HG03378 (cell line): ENCODE results near the gene AMPH.
"Not testable (repeated sequence)": the region's sequence is repeated elsewhere in the genome, so short reads cannot be mapped to it uniquely, and the experiment has no call there.

Experiments
- ATAC-seq: cut with Tn5 transposase; IDR thresholded peaks from one replicate; pipeline ENCODE4 v1.9.1; 2021; ENCODE audit warnings: mild to moderate bottlenecking, moderate library complexity; ENCODE audit not compliant: unreplicated experiment

Gene AMPH

DNA sequence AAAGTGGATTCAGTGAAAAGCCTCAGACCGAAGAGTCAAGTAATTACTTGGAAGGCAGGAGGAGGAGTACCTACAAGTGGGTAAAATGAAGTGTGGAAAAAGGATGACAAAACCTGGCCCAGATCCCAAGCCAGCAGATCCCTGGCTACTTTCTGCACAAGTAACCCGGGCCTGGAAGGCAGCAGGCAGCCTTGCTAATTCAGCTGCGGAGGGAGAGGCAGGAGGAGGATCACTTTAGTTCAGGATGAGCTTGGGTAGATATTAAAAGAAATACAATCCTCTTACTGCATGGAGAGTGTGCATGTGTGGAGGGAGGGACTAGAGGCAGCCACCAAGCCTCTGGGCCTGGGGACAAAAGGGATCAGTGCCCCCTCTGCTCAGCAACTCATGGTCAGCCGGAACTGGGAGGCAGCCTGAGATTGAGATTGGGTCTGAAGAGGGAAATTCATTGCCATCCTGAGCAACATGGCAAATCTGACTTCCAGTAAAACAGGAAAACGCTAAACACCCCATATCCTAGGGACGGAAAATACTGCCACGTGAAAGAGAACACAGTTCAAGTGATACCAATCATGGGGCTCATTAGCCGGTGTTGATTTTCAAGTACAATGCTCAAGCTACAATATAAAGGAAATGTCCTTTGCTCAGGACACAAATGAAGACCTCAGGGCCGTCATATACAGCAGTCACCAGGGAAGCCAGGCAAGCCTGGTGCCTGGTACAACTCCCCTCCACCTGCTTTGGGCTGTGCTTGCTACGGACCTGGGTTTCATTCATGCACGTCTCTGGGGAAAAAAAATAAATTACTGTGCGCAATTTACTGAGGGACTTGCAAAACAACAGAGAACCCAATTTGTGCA is 1.3 kb downstream of the AMPH start:
- no peak for ATAC-seq

DNA sequence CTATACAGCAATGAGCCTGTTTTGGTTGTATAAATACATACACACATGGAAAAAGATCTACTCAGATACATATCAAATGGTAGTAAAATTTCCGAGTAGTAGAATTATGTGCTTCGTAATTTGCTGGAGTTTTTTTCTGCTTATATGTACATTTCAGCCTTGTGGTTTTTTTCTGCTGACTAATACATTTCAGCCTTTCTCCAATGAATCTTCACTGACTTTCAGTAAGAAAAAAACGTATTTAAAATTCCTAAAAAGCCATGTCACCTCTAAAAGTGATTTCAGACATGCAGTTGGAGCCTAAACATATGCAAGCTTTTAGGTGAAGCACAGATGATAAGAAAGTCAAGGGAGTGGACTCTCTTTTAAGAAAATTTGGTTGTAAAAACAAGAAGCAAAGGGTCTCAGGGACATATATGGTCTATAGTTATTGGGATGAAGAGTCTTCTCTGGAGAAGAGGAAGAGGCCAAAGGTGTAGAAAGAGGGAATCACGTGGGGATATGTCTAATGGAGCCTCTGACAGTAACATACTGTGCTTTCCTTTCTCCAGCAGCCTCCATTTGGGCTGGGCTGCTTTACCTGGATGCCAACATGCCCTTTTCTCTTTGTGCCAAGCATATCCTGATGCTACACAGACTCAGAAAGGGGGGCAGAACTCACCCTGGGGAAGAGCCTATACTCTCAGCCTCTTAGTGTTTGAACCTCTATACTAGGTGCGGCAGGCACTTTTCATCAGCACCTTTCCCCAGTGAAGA is 2.4 kb downstream of the AMPH start:
- no peak for ATAC-seq

DNA sequence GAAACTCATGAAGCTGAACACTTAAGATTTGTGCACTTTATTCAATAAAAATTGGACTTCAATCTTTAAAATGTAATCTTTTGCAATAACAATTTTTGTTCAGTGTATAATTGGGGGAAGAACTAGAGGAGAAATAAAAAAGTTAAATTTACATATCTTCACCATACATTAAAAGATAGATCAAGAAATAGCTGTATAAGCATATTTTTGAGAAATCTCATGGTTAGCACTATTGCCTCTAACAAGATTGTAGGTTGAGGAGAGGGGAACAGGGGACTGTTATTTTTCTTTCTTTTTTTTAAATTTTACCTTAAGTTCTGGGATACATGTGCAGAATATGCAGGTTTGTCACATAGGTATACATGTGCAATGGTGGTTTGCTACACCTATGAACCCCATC is 5.3 kb downstream of the AMPH start:
- no peak for ATAC-seq

DNA sequence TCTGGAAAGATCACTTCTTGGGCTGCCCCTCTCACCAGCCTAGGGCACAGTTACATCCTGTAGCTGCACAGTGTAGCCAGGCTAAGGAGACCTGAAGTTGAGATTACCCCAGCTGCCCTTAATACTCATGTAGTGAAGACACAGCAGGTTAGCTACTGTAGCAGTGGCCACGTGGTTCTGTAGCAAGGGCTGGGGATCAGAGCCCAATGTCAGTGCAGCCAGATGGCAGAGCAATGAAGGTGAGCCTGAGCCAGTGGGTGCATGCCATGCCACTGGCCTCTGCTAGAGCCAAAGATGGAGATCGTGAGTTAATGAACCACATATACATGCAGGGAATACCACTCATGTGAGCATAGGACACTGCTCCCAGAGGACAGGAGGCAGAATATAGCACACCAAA is 15.5 kb downstream of the AMPH start:
- ATAC-seq = no peak

DNA sequence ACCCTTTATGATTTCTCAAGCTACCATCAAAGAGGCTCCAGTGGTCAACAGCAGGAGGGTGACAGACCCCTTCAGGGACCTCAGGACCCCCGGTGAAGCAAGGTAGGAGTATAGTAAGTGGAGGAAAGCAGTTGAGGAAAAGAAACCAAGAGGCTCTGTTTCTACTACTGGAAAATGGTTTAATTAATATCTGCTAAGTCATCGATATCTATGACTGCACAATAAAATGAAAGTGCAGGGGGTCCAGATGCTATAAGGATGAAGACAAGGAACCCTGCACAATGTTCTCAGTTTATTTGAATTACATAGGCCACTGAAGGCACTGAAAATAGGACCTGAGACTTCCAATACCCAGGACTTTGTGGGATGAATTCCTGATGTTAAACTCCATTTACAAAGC is 23.7 kb downstream of the AMPH start:
- no peak for ATAC-seq

DNA sequence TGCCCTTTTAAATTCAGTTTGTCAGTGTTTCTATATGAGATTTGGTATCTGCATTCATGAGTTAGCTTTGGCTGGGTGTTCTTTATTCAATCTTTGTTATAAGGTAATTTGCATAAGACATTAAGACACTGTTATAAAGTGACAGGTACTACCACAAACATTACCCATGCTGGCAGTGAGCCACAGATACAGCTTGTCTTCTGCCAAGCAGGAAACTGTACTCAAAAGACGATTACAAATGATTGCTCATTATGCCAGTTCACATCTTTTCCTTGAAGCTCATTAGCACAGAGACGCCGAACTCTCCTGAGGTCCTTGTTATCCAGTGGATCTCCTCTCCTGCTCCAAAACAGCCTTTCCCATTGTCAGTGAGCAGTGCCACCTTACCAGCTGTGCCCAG is 30.4 kb downstream of the AMPH start:
- no peak for ATAC-seq

DNA sequence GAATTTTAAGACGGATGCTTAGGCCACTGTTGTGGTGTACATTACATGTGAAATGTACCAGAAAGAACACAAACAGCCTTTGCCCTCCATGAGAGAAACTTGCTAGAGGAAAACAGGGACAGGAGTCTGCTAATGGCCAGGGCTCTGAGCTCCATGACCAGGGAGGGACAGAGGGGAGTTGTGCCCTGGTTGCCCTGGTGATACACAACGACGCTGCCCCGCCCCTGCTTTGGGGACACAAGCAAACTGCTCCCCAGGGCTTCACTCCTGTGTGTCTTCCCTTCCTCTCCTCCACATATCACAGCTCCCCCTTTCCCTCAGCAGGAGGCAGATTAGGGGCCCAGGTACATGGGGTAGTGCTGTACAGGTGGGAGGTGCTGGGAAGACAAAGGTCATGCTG is 36.2 kb downstream of the AMPH start:
- no peak for ATAC-seq

DNA sequence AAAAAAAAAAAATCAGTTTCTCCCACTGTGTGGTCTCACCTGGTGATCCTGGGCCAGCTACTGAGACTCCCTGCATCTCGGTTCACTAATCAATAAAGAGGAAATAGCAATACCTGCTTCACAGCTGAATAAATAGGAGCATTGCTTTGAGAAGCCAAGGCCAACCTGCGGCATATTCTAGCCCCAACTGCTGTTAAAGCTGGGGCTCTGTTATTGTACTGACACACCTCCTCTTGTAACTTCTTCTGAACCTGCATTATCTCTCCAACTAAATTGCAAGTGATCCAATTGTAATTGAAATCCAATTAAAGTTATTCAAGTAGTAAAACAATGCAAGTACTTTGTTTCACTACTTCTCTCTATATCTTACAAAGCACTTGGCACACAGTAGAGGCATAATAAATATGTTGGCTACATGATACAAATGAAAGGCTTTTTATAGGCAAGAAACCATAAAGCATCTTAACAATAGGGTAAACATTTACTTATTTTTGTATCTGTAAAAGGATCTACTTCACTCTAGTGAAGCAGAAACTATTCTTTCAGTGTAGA is 38.4 kb downstream of the AMPH start:
- no peak for ATAC-seq

DNA sequence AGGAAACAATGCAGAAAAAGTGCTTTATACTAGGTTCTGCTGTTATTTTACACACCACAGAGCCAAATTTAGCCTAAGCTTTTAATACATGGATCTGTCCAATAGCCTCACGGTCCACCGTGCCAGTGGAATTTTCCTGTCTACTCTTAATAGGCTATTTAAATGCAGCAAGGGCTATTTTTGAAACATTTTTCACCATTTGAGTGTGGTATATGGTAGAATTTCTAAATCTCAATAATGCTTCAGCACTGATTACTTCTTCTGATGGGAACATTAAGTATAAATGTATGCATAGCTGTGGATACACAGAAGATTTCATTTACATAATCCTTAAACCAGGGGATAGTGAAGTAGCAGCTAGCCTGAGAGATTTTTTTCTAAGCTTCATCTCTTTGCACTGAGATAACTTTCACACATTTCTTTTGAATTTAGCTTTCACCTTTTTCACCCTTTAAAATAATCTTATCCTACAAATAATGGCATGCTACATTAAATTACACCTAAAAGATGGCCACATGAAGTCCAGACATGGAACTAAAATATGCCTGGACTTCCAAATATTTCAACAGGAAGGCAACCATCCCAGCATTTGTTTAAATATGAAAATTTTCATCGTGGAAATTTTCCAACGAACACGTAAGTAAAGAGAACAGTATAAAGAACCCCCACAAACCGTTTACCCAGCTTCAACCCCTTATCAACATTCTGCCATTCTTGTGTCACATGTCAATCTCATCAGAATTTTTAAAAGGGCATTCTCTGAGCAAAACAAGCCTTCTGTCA is 45.4 kb downstream of the AMPH start:
- ATAC-seq = no peak

DNA sequence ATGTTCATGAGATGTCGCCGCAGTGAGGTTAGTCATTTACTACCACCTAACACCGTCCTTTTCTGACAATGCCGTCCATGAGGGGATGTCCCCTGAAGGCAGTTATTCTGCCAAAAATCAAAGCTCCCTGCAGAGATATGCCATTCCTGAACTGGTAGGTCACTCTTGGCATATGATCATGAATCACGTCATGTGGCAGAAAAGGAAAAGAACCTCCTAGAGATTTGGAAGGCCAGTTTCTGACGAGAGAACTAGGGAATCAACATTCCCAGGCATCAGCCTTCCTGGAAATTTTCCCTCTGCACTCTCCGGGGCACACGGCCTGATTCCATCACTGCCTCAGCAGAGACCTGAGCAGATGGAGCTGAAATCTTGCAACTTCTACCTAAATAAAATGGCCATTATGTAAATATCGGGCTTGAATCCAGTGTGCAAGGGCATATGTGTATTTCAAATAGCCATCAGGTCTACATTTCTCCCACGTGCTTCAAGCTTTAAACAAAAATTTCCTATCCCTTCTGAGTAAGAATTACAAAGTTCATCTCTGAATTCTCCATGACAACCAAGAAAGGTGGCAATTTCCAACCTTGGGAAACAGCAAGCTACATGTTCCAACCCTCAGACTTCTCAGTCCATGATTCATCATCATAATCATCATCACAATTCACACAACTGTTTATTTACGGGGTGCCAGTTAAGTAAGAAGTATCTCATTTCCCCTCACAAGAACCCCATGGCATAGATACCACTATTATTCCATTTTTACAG is 46.5 kb downstream of the AMPH start:
- no peak for ATAC-seq

DNA sequence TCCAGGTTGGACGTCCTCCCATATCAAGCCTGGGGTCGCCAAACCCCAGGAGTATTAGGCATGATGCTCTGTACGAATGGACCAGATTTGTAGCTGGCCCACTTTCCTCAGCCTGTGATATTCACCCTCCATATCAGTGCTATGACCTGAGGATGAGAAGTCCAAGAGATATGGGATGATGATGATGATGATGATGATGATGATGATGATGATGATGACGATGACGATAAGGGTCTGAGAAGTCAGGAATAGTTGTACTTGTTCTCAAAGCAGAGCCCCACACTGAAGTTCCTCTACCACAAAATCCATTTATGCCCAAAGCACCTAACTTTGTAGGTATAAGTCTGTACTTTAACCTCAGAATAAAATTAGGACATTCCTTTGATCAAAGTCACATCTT is 50.7 kb downstream of the AMPH start:
- no peak for ATAC-seq

DNA sequence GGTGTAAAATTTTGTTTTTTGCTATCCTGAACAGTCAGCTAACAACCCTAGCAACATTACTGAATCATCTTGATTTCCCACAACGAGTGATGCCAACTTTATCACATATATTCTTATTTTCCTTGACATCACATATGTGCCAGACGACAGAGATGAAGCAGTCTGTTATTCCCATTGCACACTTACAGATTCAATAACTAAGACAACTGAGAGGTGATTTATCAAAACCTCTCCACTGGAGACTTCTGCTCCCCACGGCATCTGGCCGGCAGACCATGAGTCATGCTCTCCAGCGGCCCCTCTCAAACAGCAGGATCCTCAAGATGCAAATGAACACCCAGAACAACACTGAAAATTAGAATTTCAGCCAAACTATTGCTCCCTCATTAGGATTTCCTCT is 57.1 kb downstream of the AMPH start:
- no peak for ATAC-seq

DNA sequence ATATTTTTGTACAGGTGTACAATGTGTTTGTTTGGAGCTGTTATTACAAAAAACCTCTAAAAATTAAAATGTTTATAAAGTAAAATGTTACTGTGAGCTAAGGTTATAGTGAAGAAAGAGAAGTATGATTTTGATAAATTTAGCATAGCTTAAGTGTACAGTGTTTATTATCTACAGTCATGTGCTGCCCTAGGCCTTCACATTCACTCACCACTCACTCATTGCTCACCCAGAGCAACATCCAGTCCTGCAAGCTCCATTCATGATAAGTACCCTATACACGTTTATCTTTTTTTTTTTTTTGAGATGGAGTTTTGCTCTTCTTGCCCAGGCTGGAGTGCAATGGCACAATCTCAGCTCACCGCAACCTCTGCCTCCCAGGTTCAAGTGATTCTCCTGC is 59.6 kb downstream of the AMPH start:
- ATAC-seq = not testable (repeated sequence)

DNA sequence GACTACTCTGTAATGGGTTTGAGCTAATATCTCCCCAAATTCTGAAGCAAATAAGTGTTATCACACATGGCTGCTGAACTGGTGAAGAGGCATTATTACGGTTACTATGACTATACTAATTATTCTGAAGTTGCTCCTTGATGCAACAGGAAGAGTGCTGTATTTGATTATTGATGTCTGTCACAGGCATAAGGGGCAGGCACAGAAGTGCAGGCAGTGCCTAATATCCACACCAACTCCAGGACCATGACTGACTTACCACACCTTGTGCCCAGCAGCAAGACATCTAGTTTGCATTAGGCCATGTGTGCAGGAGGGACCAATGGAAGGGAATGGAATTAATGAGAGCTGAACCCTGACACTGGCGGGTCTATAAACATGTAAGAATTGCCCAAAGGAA is 62.7 kb downstream of the AMPH start:
- no peak for ATAC-seq

DNA sequence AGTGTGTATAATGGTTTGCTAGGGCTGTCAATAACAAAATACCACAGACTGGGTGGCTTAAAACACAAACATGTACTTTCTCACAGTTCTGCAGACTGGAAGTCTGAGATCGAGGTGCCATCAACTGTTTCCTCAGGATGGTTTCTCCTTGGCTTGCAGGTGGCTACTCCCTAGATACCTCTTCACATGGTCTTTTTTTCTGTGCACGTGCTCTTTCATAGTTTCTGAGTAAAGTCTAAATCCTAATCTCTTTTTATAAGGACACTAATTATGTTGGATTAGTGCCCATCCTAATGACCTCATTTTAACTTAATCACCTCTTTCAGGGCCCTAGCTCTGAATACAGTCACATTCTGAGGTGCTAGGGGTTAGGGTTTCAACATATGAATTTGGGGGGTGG is 65.9 kb downstream of the AMPH start:
- ATAC-seq = no peak

DNA sequence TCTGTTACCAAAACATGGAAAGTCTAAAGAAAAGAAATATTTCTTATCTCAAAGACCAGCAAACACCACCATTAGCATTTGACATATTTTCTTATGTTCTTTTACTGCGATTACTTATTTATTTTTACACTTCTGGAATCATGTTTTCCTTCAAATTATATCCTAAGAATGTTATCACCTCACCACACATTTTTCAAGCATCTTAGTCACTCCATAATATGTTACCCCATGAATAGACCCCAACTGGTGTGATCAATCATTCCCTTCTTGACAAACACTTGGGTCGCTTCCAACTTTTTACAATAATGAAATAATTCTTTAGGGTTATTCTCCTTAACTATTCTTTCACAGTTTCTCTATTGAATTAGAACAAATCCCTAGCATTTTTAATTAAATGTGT is 67.4 kb downstream of the AMPH start:
- ATAC-seq = no peak

DNA sequence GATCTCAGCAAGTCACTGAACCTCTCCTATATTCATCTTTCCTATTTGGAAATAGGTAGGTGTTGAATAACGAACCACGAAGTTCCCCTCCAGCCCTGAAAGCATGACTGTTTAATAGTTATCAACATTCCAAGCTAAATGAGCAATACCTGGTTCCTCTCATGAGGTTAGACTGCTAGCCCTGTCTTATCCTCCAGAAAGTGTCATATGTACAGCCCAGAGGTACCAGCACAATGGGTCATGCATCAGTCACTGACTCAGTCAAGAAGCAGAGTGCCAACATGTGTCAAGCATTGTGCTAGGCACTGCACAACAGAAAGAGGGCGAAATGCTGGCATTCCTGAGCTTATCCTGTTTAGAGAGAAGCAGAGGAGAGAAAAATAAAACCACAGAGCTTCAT is 70.0 kb downstream of the AMPH start:
- ATAC-seq = no peak

DNA sequence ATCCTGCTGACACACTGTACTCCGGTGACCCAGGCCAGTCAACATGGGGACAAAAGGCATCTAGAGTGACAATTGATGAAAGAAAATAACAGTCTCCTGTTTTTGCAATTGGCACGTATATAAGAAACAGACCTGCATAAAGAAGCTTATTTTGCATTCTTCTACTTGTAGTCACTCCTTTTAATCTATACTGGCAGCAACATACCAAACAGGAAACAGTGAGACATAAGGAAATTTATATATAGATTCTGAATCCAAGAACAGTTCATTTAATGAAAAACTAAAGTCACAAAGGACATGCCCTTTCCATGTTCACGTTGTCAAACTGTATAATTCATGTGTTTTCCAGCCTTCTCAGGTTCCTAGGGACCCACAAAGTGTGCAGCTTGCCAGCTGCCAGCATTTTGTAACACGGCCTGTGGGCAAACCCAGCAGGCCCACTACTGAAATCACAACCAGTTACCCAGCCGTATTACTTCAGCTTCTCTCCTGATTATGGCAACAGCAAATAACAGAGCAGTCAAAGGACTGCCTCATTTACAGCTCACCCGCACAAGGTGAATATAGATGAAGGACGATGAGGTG is 72.3 kb downstream of the AMPH start:
- ATAC-seq = no peak

DNA sequence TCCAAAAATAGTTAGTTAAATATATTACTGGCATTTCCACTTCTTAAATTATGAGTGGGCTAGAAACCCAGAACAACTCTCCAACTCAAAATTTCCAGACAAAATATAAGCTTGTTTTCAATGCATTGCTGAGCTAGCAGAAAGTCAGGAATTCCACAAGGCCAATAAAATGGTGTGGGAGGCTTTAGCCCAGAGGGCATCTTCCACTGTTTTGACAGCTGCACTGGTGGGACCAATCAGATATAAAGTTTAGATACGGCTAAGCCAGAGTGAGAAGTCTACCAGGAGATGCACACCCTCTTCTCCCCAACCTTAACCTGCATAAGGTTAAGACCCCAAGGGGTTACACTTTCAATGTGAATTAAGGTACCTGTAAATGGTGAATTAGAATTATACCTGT is 76.6 kb downstream of the AMPH start:
- ATAC-seq = no peak

DNA sequence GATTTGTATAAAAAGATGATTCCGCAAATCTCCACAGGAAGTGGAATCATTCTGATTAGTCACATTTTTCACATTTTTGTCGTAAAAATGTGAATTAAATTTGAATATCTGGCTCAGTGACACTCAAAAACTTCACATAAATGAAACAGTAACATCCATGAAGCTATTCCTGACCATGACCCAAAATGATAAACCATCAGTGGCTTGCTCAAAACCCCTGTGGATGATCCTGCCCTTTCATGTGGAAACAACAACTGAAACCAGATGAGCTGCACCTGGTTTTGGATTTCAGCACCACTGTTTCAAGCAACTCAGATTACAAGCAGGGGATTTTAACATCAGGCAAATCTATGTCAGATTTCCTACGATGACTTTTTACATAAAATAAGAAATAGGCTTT is 80.3 kb downstream of the AMPH start:
- ATAC-seq = no peak
